ENCODE measurements around the gene UQCC5. TPM values are rescaled to one million over a fixed set of nuclear protein-coding genes. Genes with fewer than 3 reads are reported as not detected.
A peak's percentile ranks its signal among the peaks of the same experiment; 100 is the strongest.

UQCC5 gene
- total RNA-seq, 4 donors from 2014 or later, result 1.3 to 60.6 (median 7.0) TPM

- Histone ChIP-seq H3K4me3 (no peak overlapping the region), H3K27ac (replicated peaks in 1 of 4) (no peak overlapping the region), H3K9me3 (no peaks in the 10 kb centered on the region), H3K27me3 (no peaks in the 10 kb centered on the region), H3K36me3 (peaks cover 22 to 91% (median 72%) of the 10 kb centered on the region in 4 donors), H3K4me1 (peaks cover 18 to 36% (median 27%) of the 10 kb centered on the region in 4 donors)
- 93% methylated on average over 1 of the region's 1 CpG for WGBS
- no peak for TF ChIP-seq CTCF (IDR thresholded peaks at IDR 0.05)
- no peak for TF ChIP-seq POLR2A (IDR thresholded peaks at IDR 0.05; ENCODE audit: low read depth)
- TF ChIP-seq POLR2AphosphoS5 (IDR thresholded peaks at IDR 0.05), result no peak
- TF ChIP-seq EP300 (IDR thresholded peaks at IDR 0.05), result no peak
- no peak for DNase-seq (ENCODE audit: extremely low spot score)
- intact Hi-C loops (cut with DNase I), result no loop called here
Measured at GRCh38 chr3:52555056-52555455, 18.7 kb downstream of the UQCC5 start.

GRCh38 chr3:52557011-52557960, 20.9 kb downstream of the UQCC5 start:
- WGBS, result 82% methylated on average over 9 of the region's 9 CpGs
- intact Hi-C loops (cut with DNase I), result no loop called here
- Histone ChIP-seq H3K4me1 (peaks cover 8 to 36% (median 27%) of the 10 kb centered on the region in 4 donors), H3K27me3 (no peaks in the 10 kb centered on the region), H3K27ac (replicated peaks in 1 of 4) (peak overlapping the region in 1 of 4 donors; percentile 35), H3K36me3 (peaks cover 30 to 91% (median 69%) of the 10 kb centered on the region in 4 donors), H3K9me3 (no peaks in the 10 kb centered on the region), H3K4me3 (no peak overlapping the region)
- DNase-seq (ENCODE audit: extremely low spot score), result no peak
- no peak for TF ChIP-seq CTCF (IDR thresholded peaks at IDR 0.05)
- no peak for TF ChIP-seq POLR2A (IDR thresholded peaks at IDR 0.05; ENCODE audit: low read depth)
- no peak for TF ChIP-seq EP300 (IDR thresholded peaks at IDR 0.05)
- no peak for TF ChIP-seq POLR2AphosphoS5 (IDR thresholded peaks at IDR 0.05)

- H3K9me3 ChIP-seq, result no peaks in the 10 kb centered on the region
- peak overlapping the region in 3 of 4 donors; percentile 6 to 35 (median 11) for H3K27ac ChIP-seq (replicated peaks in 1 of 4)
- H3K27me3 ChIP-seq, result no peaks in the 10 kb centered on the region
- WGBS, result 79% methylated on average over 5 of the region's 5 CpGs
- DNase-seq (ENCODE audit: extremely low spot score), result no peak
- H3K4me1 ChIP-seq, result peaks cover 8 to 36% (median 27%) of the 10 kb centered on the region in 4 donors
- H3K4me3 ChIP-seq, result no peak overlapping the region
- intact Hi-C loops (cut with DNase I), result no loop called here
- H3K36me3 ChIP-seq, result peaks cover 33 to 91% (median 70%) of the 10 kb centered on the region in 4 donors
- TF ChIP-seq CTCF (IDR thresholded peaks at IDR 0.05), result no peak
- no peak for TF ChIP-seq EP300 (IDR thresholded peaks at IDR 0.05)
- peak in 1 of 2 donors; percentile 26 for TF ChIP-seq POLR2AphosphoS5 (IDR thresholded peaks at IDR 0.05)
- no peak for TF ChIP-seq POLR2A (IDR thresholded peaks at IDR 0.05; ENCODE audit: low read depth)
Measured at GRCh38 chr3:52558436-52558835, 22.0 kb downstream of the UQCC5 start.

- 75% methylated on average over 4 of the region's 4 CpGs for WGBS
- H3K36me3 ChIP-seq, result peaks cover 23 to 92% (median 71%) of the 10 kb centered on the region in 4 donors
- intact Hi-C loops (cut with DNase I), result no loop called here
Measured at GRCh38 chr3:52561028-52561747, 24.8 kb downstream of the UQCC5 start.

More at GRCh38 chr3:52561028-52561747, 24.8 kb downstream of the UQCC5 start:
- Histone ChIP-seq H3K27ac (replicated peaks in 1 of 4) (no peak overlapping the region), H3K27me3 (no peaks in the 10 kb centered on the region), H3K9me3 (no peaks in the 10 kb centered on the region), H3K4me3 (no peak overlapping the region), H3K4me1 (peaks cover 3 to 29% (median 25%) of the 10 kb centered on the region in 4 donors)
- TF ChIP-seq POLR2AphosphoS5 (IDR thresholded peaks at IDR 0.05), result no peak
- no peak for TF ChIP-seq POLR2A (IDR thresholded peaks at IDR 0.05; ENCODE audit: low read depth)
- TF ChIP-seq CTCF (IDR thresholded peaks at IDR 0.05), result no peak
- TF ChIP-seq EP300 (IDR thresholded peaks at IDR 0.05), result no peak
- DNase-seq (ENCODE audit: extremely low spot score), result no peak

Measured in esophagus muscularis mucosa (tissue), 4 donors.